Brain pericyte (primary cell): ENCODE data around the gene PRR18.

ENCODE experiments used
- DNase-seq: peaks from one replicate; pipeline ENCODE4 v3.0.0-alpha.2; 2012; ENCODE audit warnings: low read depth, low spot score

Gene PRR18

DNA sequence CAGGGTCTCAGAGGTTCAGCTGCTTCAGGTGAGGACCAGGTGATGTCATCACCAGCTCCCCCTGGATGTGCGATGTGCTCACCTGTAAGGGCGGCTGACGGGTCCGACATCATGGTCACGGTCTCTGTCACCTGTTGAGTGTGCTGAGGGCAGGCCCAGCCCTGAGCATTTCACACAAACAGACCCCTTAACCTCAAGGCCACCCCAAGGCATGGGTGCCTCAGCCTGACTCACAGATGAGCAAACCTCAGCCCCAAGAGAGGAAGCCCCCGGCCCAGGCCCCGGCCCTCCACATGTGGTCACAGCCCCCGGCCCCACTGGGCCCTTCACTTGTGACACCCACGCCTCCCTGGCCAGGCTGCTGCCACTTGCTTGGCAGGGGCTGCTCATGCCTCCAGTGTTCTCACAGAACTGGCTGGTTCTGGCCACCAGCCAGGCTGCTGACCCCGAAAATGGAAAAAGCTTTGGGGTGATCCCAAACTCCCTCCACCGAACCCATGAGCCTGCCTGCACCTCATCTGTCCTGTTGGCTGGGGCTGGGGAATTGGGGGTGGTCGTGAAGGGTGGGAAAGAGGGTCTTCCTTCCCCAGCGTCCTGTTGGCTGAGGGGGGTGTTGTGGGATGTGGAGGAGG lies 33.3 kb downstream of the PRR18 start:
- no peak for DNase-seq

DNA sequence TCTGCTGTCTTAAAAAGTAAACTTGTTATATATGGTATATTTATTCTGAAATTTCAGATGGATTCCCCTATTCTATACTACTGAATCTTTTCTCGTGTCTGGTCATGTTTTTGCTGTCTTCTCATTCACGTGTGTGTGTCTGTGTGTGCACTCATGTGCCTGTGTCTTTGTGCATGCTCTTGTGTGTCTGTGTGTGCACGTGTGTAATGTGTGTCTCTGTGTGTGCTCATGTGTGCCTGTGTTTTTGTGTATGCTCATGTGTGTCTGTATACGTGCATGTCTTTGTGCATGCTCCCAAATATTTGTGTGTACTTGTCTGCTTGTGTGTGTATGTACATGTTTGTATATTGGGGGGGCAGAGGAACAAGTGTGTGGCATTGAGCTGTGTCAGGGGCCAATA lies 34.0 kb downstream of the PRR18 start:
- no peak for DNase-seq

DNA sequence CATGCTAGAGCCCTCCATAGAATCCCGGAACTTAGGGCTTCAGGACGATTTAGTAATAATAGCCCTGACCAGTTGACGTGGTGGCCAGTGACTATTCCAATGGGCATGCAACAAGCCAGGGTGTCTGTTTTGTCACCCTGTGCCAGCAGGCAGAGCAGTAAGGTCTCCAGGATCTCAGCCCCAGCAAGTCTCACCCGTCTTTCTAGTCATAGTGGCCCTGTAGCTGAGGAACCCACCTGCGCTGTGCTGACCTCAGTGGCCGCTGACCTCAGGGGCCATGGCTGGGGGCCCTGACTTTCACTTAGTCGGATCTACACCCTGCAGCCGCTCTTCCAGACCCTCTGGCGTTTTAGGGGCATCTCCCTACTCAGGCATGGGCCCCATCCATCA lies 36.8 kb downstream of the PRR18 start:
- DNase-seq, result no peak

DNA sequence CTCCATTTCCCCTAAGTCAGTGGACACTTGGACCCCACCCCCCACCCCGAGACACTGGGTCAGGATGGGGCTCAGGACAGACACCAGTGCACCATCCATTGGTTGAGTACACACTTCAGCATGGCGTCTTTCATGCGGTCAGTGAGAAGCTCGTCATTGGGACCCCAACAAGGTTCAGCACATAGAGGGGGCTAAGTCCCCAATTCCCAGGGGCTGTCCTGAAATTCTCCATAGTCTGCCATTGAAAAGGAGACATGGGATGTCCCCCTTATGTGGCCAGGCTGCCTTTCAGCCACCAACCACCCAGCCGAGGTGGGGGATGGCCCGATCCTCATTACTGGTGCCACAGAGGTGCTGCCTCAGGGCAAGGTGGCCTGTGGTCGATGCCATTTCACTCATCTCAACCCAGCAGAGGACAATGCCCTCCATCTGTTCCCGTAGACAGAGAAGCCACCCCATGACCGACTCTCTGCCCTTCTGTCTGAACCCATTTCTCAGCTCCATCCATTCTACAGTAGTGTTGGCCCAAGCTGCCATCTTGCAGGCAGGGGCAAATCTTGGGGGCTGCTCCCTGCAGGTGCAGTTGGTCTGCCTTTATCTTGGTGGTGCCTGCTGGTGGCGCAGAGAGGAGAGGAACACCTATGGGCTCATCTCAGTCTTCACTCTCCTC lies 37.4 kb downstream of the PRR18 start:
- DNase-seq, result no peak

DNA sequence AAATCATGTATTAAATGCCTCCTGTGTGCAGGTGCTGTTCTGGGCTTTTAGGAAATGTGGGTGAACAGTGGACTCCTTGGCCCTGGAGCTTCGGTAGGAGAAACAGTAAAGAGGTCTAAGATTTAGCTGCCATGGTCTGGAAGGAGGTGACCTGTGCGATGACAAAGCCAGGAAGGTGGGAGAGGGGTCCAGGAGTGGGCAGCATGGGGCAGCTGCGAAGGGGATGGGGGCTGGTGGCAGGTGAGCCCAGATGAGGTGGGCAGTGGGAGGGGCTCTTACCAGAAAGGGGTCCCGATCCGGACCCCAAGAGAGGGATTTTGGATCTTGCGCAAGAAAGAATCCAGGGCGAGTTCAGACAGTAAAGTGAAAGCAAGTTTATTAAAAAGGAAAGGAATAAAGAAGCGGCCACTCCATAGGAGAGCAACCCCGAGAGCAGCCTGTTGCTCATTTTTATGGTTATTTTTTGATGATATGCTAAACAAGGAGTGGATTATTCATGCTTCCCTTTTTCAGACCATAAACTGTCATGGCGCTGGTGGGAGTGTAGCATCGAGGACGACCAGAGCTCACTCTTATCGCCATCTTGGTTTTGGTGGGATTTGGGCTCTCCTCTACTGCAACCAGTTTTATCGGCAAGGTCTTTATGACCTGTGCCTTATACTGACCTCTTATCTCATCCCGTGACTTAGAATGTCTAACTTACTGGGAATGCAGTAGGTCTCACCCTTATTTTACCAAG lies 38.7 kb downstream of the PRR18 start:
- DNase-seq, result no peak

DNA sequence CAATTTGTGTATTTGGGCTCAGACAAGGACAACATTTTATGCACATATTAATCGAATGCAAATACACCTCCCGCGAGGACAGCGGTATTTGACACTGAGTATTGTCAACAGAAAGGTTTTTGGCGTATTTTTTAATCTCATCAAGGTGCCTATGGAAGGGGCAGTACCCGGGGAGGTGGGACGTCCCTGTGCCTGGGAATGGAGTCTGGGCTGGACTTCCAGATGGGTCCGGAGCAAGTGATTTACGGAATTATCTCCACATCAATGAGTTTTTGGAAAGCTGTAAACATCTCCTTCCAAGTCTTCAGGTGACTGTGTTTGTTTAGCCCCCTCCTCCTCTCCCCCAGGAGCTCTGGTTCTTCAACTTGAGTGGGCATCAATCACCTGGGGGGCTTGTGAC lies 39.8 kb downstream of the PRR18 start:
- DNase-seq, result no peak

DNA sequence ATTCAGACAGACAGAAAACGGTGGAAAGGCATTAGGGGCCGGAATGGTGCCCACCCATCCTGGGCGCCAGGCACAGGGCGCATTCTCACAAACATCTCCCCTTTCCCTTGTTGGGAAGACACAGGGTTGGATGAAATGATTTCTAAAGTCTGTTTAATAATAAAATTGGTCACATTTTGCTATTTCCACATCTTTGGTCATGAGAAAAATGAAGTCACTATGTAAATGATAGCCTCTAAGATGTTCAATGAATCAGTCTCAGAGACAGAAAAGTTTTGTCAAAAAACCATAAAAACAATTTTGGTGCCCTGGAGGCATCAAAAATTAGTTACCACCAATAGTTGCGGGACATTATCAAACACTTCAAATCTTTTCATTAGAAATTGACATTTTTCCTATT lies 40.7 kb downstream of the PRR18 start:
- DNase-seq, result no peak

DNA sequence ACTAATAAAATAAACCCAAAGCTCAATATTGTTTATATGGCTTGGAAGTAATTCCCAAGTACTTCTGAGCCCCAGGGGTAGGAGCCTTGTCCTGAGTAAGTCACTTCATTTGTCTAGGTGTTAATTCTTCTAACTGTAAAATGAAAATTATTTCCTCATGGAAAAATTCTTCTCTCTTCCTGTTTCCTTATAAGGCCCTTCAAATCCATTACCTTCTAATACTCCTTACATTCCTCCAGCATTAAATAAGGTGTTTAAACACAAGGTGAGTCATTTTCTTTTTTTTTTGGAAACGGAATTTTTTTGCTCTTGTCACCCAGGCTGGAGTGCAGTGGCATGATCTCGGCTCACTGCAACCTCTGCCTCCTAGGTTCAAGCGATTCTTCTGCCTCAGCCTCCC lies 41.9 kb downstream of the PRR18 start:
- no peak for DNase-seq

DNA sequence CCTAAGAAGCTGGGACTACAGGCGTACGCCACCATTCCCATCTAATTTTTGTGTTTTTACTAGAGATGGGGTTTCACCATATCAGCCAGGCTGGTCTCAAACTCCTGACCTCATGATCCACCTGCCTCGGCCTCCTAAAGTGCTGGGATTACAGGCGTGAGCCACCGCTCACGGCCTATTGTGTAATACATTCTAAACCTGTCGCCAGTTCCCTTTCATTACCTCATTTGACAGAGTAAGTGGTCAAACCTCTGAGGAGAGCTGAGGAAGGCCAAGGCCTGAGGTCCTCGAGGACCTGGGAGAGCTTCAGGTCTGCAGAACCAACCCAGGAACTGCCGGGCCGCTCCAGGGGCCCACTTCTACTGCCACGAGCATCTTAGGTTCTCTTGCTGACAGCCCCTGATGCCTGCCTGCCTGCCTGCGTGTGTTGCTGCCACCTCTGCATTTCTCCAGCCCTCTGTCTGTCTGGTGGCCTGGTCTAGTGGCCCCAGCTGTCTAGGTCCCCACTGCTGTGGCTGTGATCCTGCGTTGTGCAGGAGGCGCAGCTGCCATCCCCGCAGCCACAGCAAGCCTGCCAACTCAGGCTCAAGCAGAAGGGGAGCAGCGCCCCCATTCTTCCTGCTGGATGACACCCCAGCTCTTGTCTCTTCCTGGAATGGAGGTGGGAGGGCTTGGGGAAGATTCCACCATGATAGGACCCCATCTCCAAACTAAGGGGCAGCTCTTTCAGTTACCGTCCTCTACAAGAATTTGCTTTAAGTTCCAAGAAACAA lies 45.3 kb downstream of the PRR18 start:
- no peak for DNase-seq

DNA sequence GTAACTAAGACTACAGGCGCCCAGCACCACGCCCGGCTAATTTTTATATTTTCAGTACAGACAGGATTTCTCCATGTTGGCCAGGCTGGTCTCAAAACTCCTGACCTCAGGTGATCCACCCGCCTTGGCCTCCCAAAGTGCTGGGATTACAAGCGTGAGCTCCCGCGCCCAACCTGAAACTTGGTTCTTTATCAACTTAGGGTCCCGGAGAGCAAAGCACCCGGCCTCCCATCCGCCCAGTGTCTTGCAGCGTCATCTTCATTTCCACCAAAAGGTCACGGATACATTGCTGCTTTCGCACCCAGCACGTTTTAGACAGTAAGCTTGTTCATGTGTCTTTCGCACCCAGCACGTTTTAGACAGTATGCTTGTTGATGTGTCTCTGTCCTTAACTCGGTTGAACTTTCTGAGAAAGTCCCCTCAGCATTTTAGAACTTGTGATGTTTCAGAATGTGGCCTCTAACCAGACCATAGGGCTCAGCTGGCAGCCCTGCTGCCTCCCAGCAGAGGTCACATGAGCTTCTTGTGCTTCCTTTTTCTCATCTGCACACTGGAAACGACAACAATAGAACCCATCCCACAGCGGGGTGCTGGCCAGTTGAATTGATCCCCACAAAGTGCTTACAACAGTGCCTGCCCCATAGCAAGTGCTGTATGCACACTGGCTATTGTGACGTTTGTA lies 48.8 kb downstream of the PRR18 start:
- no peak for DNase-seq

DNA sequence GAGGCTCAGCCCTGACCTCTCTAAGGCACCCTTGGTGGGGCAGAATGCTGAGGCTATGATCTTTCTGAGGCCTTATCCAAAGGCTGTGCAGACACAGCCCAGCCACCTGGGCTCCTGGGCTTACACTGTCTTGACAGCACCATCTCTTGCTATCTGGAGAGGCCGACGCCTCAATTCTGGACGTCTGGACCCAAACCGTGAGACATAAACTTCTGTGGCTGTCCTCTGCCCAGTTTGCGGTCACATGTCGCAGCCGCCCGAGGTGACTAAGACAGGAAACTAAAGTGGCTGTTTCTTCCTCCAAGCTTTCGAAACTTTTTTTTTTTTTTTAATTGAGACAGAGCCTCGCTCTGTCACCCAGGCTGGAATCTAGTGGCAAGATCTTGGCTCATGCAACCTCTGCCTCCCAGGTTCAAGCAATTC lies 49.3 kb downstream of the PRR18 start:
- DNase-seq, result no peak

DNA sequence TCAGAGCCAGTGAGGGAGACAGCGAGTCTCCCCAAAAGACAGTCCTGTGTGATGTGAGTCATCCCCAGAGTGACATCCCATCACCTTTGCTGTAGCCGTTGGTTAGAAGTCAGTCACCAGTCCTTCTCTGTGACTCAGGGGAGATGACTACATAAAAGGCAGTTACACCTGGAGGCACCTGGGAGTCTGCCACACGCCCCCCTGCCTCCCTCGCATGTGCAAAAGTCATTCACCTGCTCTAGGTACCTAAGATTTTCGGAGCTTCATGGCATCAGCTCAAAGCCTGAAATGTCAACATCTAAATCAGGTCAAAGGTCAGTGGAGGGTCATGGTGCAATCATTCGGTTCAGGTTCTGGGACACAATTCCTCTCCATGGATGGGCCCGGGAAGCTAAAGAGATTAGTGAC lies 50.3 kb downstream of the PRR18 start:
- DNase-seq, result no peak
